Measurements from ENCODE around the gene LBHD1.

The LBHD1 gene

GRCh38 chr11:62689421-62690183, 17.5 kb upstream of the LBHD1 start, which contains the start of gene LRRN4CL:
Gene LRRN4CL, minus strand, starts transcription at chr11:62689530. Its CDS starts 1,022 bp downstream, at chr11:62688508.
- Histone ChIP-seq H3K4me3 (replicated peaks; ENCODE audit: insufficient read depth, low read length) (no peak within 1 kb of the TSS), H3K27ac (replicated peaks) (no peak within 1 kb of the TSS)
- DNase-seq (ENCODE audit: low read depth in 1 of 2, low spot score in 1 of 2): no peak

GRCh38 chr11:62688491-62688890, 16.4 kb upstream of the LBHD1 start:
- Histone ChIP-seq H3K27me3 (ENCODE audit: insufficient read depth, poor library complexity, severe bottlenecking) (no peaks in the 10 kb centered on the region), H3K27ac (replicated peaks) (no peak overlapping the region), H3K4me3 (replicated peaks; ENCODE audit: insufficient read depth, low read length) (no peak overlapping the region)
- TF ChIP-seq GABPA (IDR thresholded peaks at IDR 0.05; ENCODE audit: low read depth) (no peak), SPI1 (IDR thresholded peaks at IDR 0.05; ENCODE audit: borderline replicate concordance, low read depth) (no peak), POLR2AphosphoS5 (IDR thresholded peaks at IDR 0.05; ENCODE audit: low read depth) (no peak), CTCF (IDR thresholded peaks at IDR 0.05; ENCODE audit: insufficient read depth, low read length) (no peak)
- TF ChIP-seq, protein P1, sequence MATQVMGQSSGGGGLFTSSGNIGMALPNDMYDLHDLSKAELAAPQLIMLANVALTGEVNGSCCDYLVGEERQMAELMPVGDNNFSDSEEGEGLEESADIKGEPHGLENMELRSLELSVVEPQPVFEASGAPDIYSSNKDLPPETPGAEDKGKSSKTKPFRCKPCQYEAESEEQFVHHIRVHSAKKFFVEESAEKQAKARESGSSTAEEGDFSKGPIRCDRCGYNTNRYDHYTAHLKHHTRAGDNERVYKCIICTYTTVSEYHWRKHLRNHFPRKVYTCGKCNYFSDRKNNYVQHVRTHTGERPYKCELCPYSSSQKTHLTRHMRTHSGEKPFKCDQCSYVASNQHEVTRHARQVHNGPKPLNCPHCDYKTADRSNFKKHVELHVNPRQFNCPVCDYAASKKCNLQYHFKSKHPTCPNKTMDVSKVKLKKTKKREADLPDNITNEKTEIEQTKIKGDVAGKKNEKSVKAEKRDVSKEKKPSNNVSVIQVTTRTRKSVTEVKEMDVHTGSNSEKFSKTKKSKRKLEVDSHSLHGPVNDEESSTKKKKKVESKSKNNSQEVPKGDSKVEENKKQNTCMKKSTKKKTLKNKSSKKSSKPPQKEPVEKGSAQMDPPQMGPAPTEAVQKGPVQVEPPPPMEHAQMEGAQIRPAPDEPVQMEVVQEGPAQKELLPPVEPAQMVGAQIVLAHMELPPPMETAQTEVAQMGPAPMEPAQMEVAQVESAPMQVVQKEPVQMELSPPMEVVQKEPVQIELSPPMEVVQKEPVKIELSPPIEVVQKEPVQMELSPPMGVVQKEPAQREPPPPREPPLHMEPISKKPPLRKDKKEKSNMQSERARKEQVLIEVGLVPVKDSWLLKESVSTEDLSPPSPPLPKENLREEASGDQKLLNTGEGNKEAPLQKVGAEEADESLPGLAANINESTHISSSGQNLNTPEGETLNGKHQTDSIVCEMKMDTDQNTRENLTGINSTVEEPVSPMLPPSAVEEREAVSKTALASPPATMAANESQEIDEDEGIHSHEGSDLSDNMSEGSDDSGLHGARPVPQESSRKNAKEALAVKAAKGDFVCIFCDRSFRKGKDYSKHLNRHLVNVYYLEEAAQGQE (IDR thresholded peaks at IDR 0.05; ENCODE audit: insufficient replicate concordance, low read depth): no peak
- no peak for DNase-seq (ENCODE audit: low read depth in 1 of 2, low spot score in 1 of 2)

More at GRCh38 chr11:62689421-62690183, 17.5 kb upstream of the LBHD1 start, which contains the start of gene LRRN4CL:
- no peaks in the 10 kb centered on the region for H3K27me3 ChIP-seq (ENCODE audit: insufficient read depth, poor library complexity, severe bottlenecking)
- TF ChIP-seq, protein P1 (IDR thresholded peaks at IDR 0.05; ENCODE audit: insufficient replicate concordance, low read depth): no peak

GRCh38 chr11:62687508-62688396, 15.7 kb upstream of the LBHD1 start:
- H3K27ac ChIP-seq (replicated peaks): no peak overlapping the region
- DNase-seq (ENCODE audit: low read depth in 1 of 2, low spot score in 1 of 2): no peak
- no peak overlapping the region for H3K4me3 ChIP-seq (replicated peaks; ENCODE audit: insufficient read depth, low read length)
- TF ChIP-seq CTCF (IDR thresholded peaks at IDR 0.05; ENCODE audit: insufficient read depth, low read length) (no peak), SPI1 (IDR thresholded peaks at IDR 0.05; ENCODE audit: borderline replicate concordance, low read depth) (no peak), POLR2AphosphoS5 (IDR thresholded peaks at IDR 0.05; ENCODE audit: low read depth) (no peak), GABPA (IDR thresholded peaks at IDR 0.05; ENCODE audit: low read depth) (no peak)
- TF ChIP-seq, protein P1 (IDR thresholded peaks at IDR 0.05; ENCODE audit: insufficient replicate concordance, low read depth): no peak
- no peaks in the 10 kb centered on the region for H3K27me3 ChIP-seq (ENCODE audit: insufficient read depth, poor library complexity, severe bottlenecking)
